Right ventricle myocardium inferior (tissue), 1 donor: Measurements from ENCODE around the gene SUV39H1. TPM values are rescaled to one million over a fixed set of nuclear protein-coding genes. Genes with fewer than 3 reads are reported as not detected.
A peak's percentile ranks its signal among the peaks of the same experiment; 100 is the strongest.

Source experiments
- ATAC-seq: fragments of 200-7000 bp; cut with Tn5 transposase; one replicate; pipeline ENCODE4 v1.9.1; 2020; ENCODE audit warnings: mild to moderate bottlenecking, moderate library complexity
- DNase-seq: peaks from one replicate; pipeline ENCODE4 v3.0.0; 2021; ENCODE audit errors: missing footprints
- intact Hi-C: fragments of 100-400 bp; cut with DNase I; formaldehyde crosslinking; loops from one replicate; pipeline ENCODE4 v1.11.0; 2022
- total RNA-seq: library from RNA; stranded (reverse); fragmentation: NEBNext Ultra II Directional; extraction: Animal tissue kit (Norgen Biotek cat#: 25700); gene quantifications from one replicate; pipeline ENCODE4 v1.2.1, GENCODE V29; 2021
- donor health status: DM: no; HTN: yes; CAD: no; lungs with severe emphysema.

SUV39H1 gene
- total RNA-seq, 1 donor from 2014 or later: 2.2 TPM

DNA sequence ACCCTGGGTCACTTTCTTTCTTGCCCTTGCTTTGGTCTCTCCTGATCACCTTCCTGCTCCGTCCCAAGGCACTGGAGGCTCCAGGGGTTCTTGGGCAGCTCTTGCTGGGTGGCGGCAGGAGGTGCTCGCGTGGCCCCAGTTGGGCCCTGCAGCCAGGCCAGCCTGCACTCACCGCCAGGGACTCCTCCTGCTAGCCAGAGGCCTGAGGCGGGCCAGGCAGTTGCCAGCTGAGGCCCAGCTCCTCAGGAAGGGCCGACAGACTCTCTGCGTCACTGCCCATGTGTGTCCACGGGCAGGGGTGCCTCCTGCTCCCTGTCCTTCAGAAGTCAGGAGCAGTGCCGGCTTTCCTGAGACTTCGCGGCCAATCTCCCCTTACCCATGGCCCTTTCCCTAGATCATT lies 9.3 kb downstream of the SUV39H1 start:
- ATAC-seq (no peak), DNase-seq (no peak)
- intact Hi-C loops: no loop called here

- ATAC-seq: no peak
- intact Hi-C loops: no loop called here
- DNase-seq: no peak
These were observed 13.1 kb downstream of the SUV39H1 start for GRCh38 chrX:48709522-48710112.

- intact Hi-C loops: no loop called here
- ATAC-seq (peak; percentile 81), DNase-seq (no peak)
These were observed 14.8 kb downstream of the SUV39H1 start for GRCh38 chrX:48711162-48711928.

- intact Hi-C loops: no loop called here
- DNase-seq: no peak
- no peak for ATAC-seq
These were observed 15.5 kb downstream of the SUV39H1 start for GRCh38 chrX:48711929-48712505.

DNA sequence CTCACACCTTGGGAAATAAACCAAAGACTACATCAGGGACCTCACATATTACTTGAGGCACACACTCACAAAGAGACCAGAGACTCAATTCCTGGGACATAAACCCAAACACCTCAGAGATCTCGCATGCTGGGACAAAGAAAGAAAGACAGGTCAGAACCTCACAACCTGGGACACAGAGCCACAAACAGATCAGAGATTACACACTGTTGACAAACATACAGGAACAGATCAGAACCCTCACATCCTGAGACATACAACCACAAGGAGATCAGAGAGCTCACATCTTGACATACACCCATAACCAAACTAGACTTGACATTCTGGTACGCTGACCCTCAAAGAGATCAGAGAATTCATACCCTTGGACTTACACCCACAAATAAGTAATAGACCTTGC lies 17.3 kb downstream of the SUV39H1 start:
- no peak for ATAC-seq
- intact Hi-C loops: no loop called here
- DNase-seq: no peak

DNA sequence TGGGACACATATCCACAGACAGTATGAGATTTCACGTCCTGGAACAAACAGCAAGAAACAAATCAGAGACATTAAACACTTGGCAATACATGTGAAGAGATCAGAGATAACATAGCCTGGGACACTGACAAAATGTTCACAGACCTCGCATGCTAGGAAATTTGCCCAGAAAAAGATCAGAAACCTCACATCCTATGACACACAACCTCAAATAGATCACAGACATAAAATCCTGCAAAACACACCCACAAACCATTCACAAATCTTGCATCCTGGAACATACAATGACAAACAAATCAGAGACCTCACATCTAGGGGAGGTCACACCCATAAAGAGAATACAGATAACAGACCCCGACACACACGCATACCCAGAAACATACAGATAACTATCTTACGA lies 18.0 kb downstream of the SUV39H1 start:
- ATAC-seq: no peak
- intact Hi-C loops: no loop called here
- DNase-seq: no peak

- intact Hi-C loops: no loop called here
- peak; percentile 33 for ATAC-seq
- no peak for DNase-seq
These were observed 18.5 kb downstream of the SUV39H1 start for GRCh38 chrX:48715072-48715471.

DNA sequence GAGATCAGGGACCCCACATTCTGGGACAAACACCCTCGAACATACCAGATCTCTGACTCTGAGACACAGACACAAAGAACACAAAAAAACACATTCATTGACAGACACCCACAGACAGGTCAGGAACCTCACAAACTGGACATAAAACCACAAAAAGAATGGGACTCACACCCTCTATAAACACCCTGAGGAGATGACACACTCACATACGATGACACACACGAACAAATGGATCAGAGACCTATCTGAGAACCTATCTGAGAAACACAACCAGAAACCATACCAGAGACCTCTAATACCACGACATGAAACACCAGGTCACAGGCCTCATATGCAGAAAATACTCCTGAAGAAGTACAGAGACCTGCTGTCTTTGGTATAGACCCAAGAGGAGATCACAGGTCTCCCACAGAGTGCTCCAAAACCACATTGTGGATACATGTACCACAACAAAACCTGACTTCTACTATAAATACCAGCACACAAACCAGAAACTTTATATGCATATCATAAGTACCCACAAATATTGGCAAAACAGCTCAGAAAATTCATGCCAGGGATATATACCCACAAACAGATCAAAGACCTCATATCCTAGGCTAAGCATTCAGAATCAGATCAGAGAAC lies 19.5 kb downstream of the SUV39H1 start:
- intact Hi-C loops: no loop called here
- ATAC-seq (no peak), DNase-seq (no peak)

GRCh38 chrX:48719958-48720357 lies 23.4 kb downstream of the SUV39H1 start:
- no peak for ATAC-seq
- DNase-seq: no peak
- intact Hi-C loops: no loop called here

GRCh38 chrX:48720577-48721250 lies 24.2 kb downstream of the SUV39H1 start:
- DNase-seq (no peak), ATAC-seq (no peak)
- intact Hi-C loops: no loop called here

- DNase-seq (no peak), ATAC-seq (no peak)
- intact Hi-C loops: no loop called here
These were observed 25.4 kb downstream of the SUV39H1 start for GRCh38 chrX:48721916-48722315.

GRCh38 chrX:48726596-48726995 lies 30.1 kb downstream of the SUV39H1 start:
- DNase-seq (no peak), ATAC-seq (no peak)
- intact Hi-C loops: no loop called here

GRCh38 chrX:48728653-48729052 lies 32.1 kb downstream of the SUV39H1 start:
- DNase-seq (no peak), ATAC-seq (no peak)
- intact Hi-C loops: no loop called here

DNA sequence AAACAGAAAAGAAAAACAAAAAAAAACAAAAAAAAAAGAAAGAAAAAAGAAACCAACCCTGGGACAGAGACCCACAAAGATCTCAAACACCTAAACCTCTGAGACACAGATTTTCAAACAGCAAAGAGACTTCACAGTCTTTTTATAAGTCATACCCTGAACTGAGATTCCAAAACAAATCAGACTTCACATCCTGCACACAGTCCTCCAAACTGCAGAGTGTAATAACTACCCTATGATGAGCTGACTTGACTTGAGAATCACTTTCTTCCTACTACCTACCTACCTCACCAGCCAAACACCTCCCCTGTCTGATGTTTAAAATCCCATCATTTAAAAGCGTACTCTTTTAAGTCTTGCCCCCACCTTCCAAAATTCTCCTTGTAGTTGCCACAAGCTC lies 39.8 kb downstream of the SUV39H1 start:
- DNase-seq (no peak), ATAC-seq (no peak)
- intact Hi-C loops: loop anchor here (2.0 to 5.0 kb wide), 2 partner anchors 39 to 64 kb away; partner anchors contain the start of gene SUV39H1

DNA sequence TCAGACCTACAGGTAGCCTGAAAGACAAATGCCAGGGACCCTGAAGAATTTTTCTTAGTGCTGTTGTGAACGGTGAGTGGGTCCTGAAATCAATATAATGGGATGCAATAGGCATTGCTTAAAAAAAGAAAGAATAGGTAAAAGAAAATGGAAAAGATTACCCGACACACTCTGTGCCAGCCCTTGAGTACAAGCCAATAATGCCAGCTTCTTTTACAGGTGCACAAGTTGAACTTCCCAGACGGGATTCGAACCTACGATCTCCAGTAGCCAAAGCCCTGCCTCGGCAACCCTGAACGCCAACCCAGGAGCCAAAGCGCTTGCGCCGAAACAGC lies 40.3 kb downstream of the SUV39H1 start:
- DNase-seq (no peak), ATAC-seq (no peak)
- intact Hi-C loops: loop anchor here (2.0 to 5.0 kb wide), 2 partner anchors 40 to 64 kb away; partner anchors contain the start of gene SUV39H1

DNA sequence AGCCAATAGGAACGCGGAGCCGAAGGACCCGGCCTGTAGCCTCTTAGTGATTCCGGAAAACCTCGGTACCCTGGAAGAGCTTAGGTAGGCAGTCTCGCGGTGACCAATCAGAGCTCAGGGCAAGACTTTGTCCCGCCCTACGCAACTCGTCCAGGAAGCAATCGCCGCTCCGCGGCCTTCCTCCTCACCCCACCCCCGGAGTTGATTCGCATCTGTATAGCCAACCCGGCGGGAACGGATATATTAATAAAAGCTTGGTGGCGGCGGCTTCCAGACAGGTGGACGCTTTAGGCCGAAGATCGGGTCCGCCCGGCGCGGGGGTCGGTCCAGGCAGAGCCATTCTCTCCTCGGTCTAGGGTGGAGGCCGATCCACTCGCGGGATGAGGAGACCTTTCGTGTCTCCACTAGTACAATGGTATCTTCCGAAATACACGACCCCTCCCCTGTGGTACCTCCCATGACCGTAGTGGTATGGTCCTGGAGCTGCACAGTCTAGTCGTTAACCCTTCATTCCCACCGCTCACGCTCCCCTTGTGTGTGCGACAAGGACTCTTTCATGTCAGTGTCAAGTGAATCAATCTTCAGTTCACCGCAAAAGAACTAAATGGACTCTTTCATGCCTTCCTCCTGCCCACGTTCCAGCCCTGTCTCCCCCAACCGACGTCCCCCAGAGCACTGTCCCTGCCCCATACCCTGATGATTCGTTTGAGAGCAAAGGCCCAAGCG lies 40.8 kb downstream of the SUV39H1 start:
- intact Hi-C loops: loop anchor here (2.0 to 5.0 kb wide), 2 partner anchors 40 to 63 kb away; partner anchors contain the start of gene SUV39H1
- DNase-seq (peak; percentile 93), ATAC-seq (peak; percentile 100)

GRCh38 chrX:48737940-48738339 lies 41.4 kb downstream of the SUV39H1 start:
- DNase-seq: no peak
- intact Hi-C loops: loop anchor here (2.0 to 5.0 kb wide), 2 partner anchors 41 to 63 kb away; partner anchors contain the start of gene SUV39H1
- no peak for ATAC-seq

- no peak for ATAC-seq
- intact Hi-C loops: no loop called here
These were observed 45.3 kb downstream of the SUV39H1 start for GRCh38 chrX:48741834-48742233.

DNA sequence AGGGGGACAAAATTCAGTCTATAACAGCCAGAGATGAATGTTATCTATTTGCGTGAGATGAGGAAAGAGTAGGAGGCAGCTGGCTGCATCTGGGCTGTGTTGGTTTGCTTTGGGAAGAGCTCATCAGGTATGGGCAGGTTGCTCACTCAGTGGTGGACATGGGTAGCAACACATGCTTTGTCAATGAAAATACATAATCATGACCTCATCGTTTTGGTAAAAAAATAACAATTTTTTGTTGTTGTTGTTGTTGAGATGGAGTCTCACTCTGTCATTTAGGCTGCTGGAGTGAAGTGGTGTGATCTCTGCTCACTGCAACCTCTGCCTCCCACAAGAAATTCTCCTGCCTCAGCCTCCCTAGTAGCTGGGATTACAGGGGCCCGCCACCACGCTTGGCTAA lies 48.7 kb downstream of the SUV39H1 start:
- intact Hi-C loops: no loop called here
- DNase-seq: no peak
- ATAC-seq: no peak

More at GRCh38 chrX:48741834-48742233, 45.3 kb downstream of the SUV39H1 start:
- no peak for DNase-seq
